ENCODE measurements around the gene SNUPN. TPM values are rescaled to one million over a fixed set of nuclear protein-coding genes. Genes with fewer than 3 reads are reported as not detected.

Gene SNUPN
- total RNA-seq, 5 donors from 2014 or later (not counting 1 experiment from before 2014, with no cell fraction given) = 17.7 to 26.7 (median 20.8) TPM

GRCh38 chr15:75649045-75649761 lies 23.7 kb upstream of the SNUPN start:
- H3K9me3 Mint-ChIP-seq = no peaks in the 10 kb centered on the region
- no peaks in the 10 kb centered on the region for H3K36me3 ChIP-seq (ENCODE audit: control insufficient read depth in 2 of 2, extremely low read depth in 1 of 2, insufficient read depth in 1 of 2, low read length in 1 of 2)
- H3K4me3 Mint-ChIP-seq = peak overlapping the region; percentile 80 to 83 (median 82)
- 93% methylated on average over 10 of the region's 19 CpGs for WGBS (ENCODE audit: insufficient coverage)
- ATAC-seq (replicated peaks in 1 of 4) (no peak), DNase-seq (no peak)
- no peaks in the 10 kb centered on the region for H3K27me3 Mint-ChIP-seq
- ChIA-PET CTCF (interaction anchor here in 1 of 2 donors (1.4 kb wide), 1 partner anchor 9 kb away, joined by 3 read pairs; the partner anchor contains the start of gene IMP3), POLR2A (no interaction called here)
- H3K27ac ChIP-seq (ENCODE audit: low read length) = no peak overlapping the region
- H3K4me1 Mint-ChIP-seq = peaks cover 34 to 44% (median 37%) of the 10 kb centered on the region in 3 donors
- H3K4me3 ChIP-seq (ENCODE audit: control insufficient read depth in 1 of 2, extremely low read depth in 1 of 2, low read length in 1 of 2) = no peak overlapping the region
- H3K27ac Mint-ChIP-seq = peak overlapping the region in 1 of 2 donors; percentile 65
- peaks cover 3 to 31% of the 10 kb centered on the region in 2 experiments for H3K4me1 ChIP-seq (ENCODE audit: control insufficient read depth in 1 of 2, extremely low read depth in 1 of 2, insufficient read depth in 2 of 2, low read length in 2 of 2)
- H3K27me3 ChIP-seq (replicated peaks in 1 of 2; ENCODE audit: control insufficient read depth in 2 of 2, extremely low read depth in 1 of 2, insufficient read depth in 2 of 2, low read length in 1 of 2) = no peaks in the 10 kb centered on the region
- H3K36me3 Mint-ChIP-seq = no peaks in the 10 kb centered on the region
- no peaks in the 10 kb centered on the region for H3K9me3 ChIP-seq

- DNase-seq = no peak
- peak in 2 of 4 experiments; percentile 18 for ATAC-seq (replicated peaks in 1 of 4)
- Mint-ChIP-seq H3K27me3 (no peaks in the 10 kb centered on the region), H3K9me3 (no peaks in the 10 kb centered on the region), H3K4me3 (peak overlapping the region; percentile 80 to 83 (median 82)), H3K4me1 (peaks cover 34 to 44% (median 37%) of the 10 kb centered on the region in 3 donors), H3K36me3 (no peaks in the 10 kb centered on the region), H3K27ac (peak overlapping the region; percentile 49 to 55)
- WGBS (ENCODE audit: insufficient coverage) = 30% methylated on average over 30 of the region's 34 CpGs
- H3K4me1 ChIP-seq (ENCODE audit: control insufficient read depth in 1 of 2, extremely low read depth in 1 of 2, insufficient read depth in 2 of 2, low read length in 2 of 2) = peaks cover 3 to 31% of the 10 kb centered on the region in 2 experiments
- CTCF ChIA-PET = interaction anchor here in 1 of 2 donors (0.6 kb wide), 1 partner anchor 99 kb away, joined by 5 read pairs; no protein-coding TSS in a partner anchor
- H3K36me3 ChIP-seq (ENCODE audit: control insufficient read depth in 2 of 2, extremely low read depth in 1 of 2, insufficient read depth in 1 of 2, low read length in 1 of 2) = no peaks in the 10 kb centered on the region
- H3K27ac ChIP-seq (ENCODE audit: low read length) = no peak overlapping the region
- POLR2A ChIA-PET = no interaction called here
- H3K9me3 ChIP-seq = no peaks in the 10 kb centered on the region
- H3K27me3 ChIP-seq (replicated peaks in 1 of 2; ENCODE audit: control insufficient read depth in 2 of 2, extremely low read depth in 1 of 2, insufficient read depth in 2 of 2, low read length in 1 of 2) = no peaks in the 10 kb centered on the region
- H3K4me3 ChIP-seq (ENCODE audit: control insufficient read depth in 1 of 2, extremely low read depth in 1 of 2, low read length in 1 of 2) = peak overlapping the region; percentile 84 to 85
Observed at GRCh38 chr15:75648156-75649000, 22.9 kb upstream of the SNUPN start.

GRCh38 chr15:75647370-75648155 lies 22.0 kb upstream of the SNUPN start, which contains the start of gene SNX33:
Gene SNX33, plus strand, starts transcription at chr15:75647912. Its CDS starts 1,191 bp downstream, at chr15:75649103.
- Mint-ChIP-seq H3K4me1 (peaks cover 31 to 44% (median 37%) of the 10 kb centered on the region in 3 donors), H3K27me3 (no peaks in the 10 kb centered on the region), H3K27ac (peak within 1 kb of the TSS; percentile 74 to 81), H3K36me3 (no peaks in the 10 kb centered on the region), H3K9me3 (no peaks in the 10 kb centered on the region), H3K4me3 (peak within 1 kb of the TSS; percentile 83 to 87 (median 85))
- ATAC-seq (replicated peaks in 1 of 4) (peak; percentile 64 to 76 (median 72)), DNase-seq (peak in 29 of 35 experiments; percentile 8 to 58 (median 23))
- no peak within 1 kb of the TSS for H3K27ac ChIP-seq (ENCODE audit: low read length)
- peaks cover 3 to 31% of the 10 kb centered on the region in 2 experiments for H3K4me1 ChIP-seq (ENCODE audit: control insufficient read depth in 1 of 2, extremely low read depth in 1 of 2, insufficient read depth in 2 of 2, low read length in 2 of 2)
- POLR2A ChIA-PET = no interaction called here
- CTCF ChIA-PET = interaction anchor here in 1 of 2 donors (0.6 to 1.1 kb wide), 7 partner anchors 9 to 1674 kb away, joined by 3 to 8 read pairs (median 4); no protein-coding TSS in a partner anchor
- H3K27me3 ChIP-seq (replicated peaks in 1 of 2; ENCODE audit: control insufficient read depth in 2 of 2, extremely low read depth in 1 of 2, insufficient read depth in 2 of 2, low read length in 1 of 2) = no peaks in the 10 kb centered on the region
- H3K9me3 ChIP-seq = no peaks in the 10 kb centered on the region
- no peaks in the 10 kb centered on the region for H3K36me3 ChIP-seq (ENCODE audit: control insufficient read depth in 2 of 2, extremely low read depth in 1 of 2, insufficient read depth in 1 of 2, low read length in 1 of 2)
- WGBS (ENCODE audit: insufficient coverage) = under 1% methylated on average over 54 of the region's 76 CpGs
- H3K4me3 ChIP-seq (ENCODE audit: control insufficient read depth in 1 of 2, extremely low read depth in 1 of 2, low read length in 1 of 2) = peak within 1 kb of the TSS; percentile 84 to 85

GRCh38 chr15:75646944-75647364 lies 21.4 kb upstream of the SNUPN start:
- ChIA-PET POLR2A (no interaction called here), CTCF (interaction anchor here (0.5 to 1.1 kb wide), 6 partner anchors 8 to 1673 kb away, joined by 3 to 8 read pairs (median 4); no protein-coding TSS in a partner anchor)
- no peaks in the 10 kb centered on the region for H3K9me3 ChIP-seq
- H3K27me3 ChIP-seq (replicated peaks in 1 of 2; ENCODE audit: control insufficient read depth in 2 of 2, extremely low read depth in 1 of 2, insufficient read depth in 2 of 2, low read length in 1 of 2) = no peaks in the 10 kb centered on the region
- peak in 2 of 35 experiments; percentile 9 to 27 for DNase-seq
- ATAC-seq (replicated peaks in 1 of 4) = peak; percentile 6 to 40 (median 26)
- peak overlapping the region; percentile 74 to 81 for H3K27ac Mint-ChIP-seq
- no peaks in the 10 kb centered on the region for H3K27me3 Mint-ChIP-seq
- no peaks in the 10 kb centered on the region for H3K36me3 Mint-ChIP-seq
- peak overlapping the region; percentile 84 to 85 for H3K4me3 ChIP-seq (ENCODE audit: control insufficient read depth in 1 of 2, extremely low read depth in 1 of 2, low read length in 1 of 2)
- H3K4me1 ChIP-seq (ENCODE audit: control insufficient read depth in 1 of 2, extremely low read depth in 1 of 2, insufficient read depth in 2 of 2, low read length in 2 of 2) = peaks cover 3 to 24% of the 10 kb centered on the region in 2 experiments
- H3K4me1 Mint-ChIP-seq = peaks cover 29 to 43% (median 39%) of the 10 kb centered on the region in 3 donors
- peak overlapping the region; percentile 83 to 87 (median 85) for H3K4me3 Mint-ChIP-seq
- 3% methylated on average over 15 of the region's 26 CpGs for WGBS (ENCODE audit: insufficient coverage)
- H3K36me3 ChIP-seq (ENCODE audit: control insufficient read depth in 2 of 2, extremely low read depth in 1 of 2, insufficient read depth in 1 of 2, low read length in 1 of 2) = no peaks in the 10 kb centered on the region
- H3K9me3 Mint-ChIP-seq = no peaks in the 10 kb centered on the region
- H3K27ac ChIP-seq (ENCODE audit: low read length) = no peak overlapping the region

- H3K27me3 Mint-ChIP-seq = no peaks in the 10 kb centered on the region
- ChIA-PET POLR2A (interaction anchor here in 1 of 2 donors (0.5 kb wide), 1 partner anchor 687 kb away, joined by 6 read pairs; no protein-coding TSS in a partner anchor), CTCF (interaction anchor here (0.5 to 0.7 kb wide), 2 partner anchors 31 to 139 kb away, joined by 3 to 5 read pairs; no protein-coding TSS in a partner anchor)
- no peaks in the 10 kb centered on the region for H3K27me3 ChIP-seq (replicated peaks in 1 of 2; ENCODE audit: control insufficient read depth in 2 of 2, extremely low read depth in 1 of 2, insufficient read depth in 2 of 2, low read length in 1 of 2)
- peak overlapping the region; percentile 74 to 81 for H3K27ac Mint-ChIP-seq
- peaks cover 22 to 37% (median 34%) of the 10 kb centered on the region in 3 donors for H3K4me1 Mint-ChIP-seq
- ATAC-seq (replicated peaks in 1 of 4) = no peak
- no peaks in the 10 kb centered on the region for H3K36me3 Mint-ChIP-seq
- no peaks in the 10 kb centered on the region for H3K9me3 Mint-ChIP-seq
- peak overlapping the region; percentile 83 to 87 (median 85) for H3K4me3 Mint-ChIP-seq
- peaks cover 5 to 22% of the 10 kb centered on the region in 2 experiments for H3K4me1 ChIP-seq (ENCODE audit: control insufficient read depth in 1 of 2, extremely low read depth in 1 of 2, insufficient read depth in 2 of 2, low read length in 2 of 2)
- no peaks in the 10 kb centered on the region for H3K9me3 ChIP-seq
- 62% methylated on average over 5 of the region's 5 CpGs for WGBS (ENCODE audit: insufficient coverage)
- H3K4me3 ChIP-seq (ENCODE audit: control insufficient read depth in 1 of 2, extremely low read depth in 1 of 2, low read length in 1 of 2) = peak overlapping the region; percentile 84 to 85
- no peak for DNase-seq
- no peaks in the 10 kb centered on the region for H3K36me3 ChIP-seq (ENCODE audit: control insufficient read depth in 2 of 2, extremely low read depth in 1 of 2, insufficient read depth in 1 of 2, low read length in 1 of 2)
- H3K27ac ChIP-seq (ENCODE audit: low read length) = no peak overlapping the region
Observed at GRCh38 chr15:75646112-75646943, 20.8 kb upstream of the SNUPN start.

All from T-cell (primary cell).